Measurements from ENCODE around the gene DCK. TPM values are rescaled to one million over a fixed set of nuclear protein-coding genes. Genes with fewer than 3 reads are reported as not detected.

DCK gene
- total RNA-seq, result 7.5 TPM
- long read RNA-seq, transcript DCK-201 (7 exons, 2,716 nt), result major isoform, 23 of 26 reads
- long read RNA-seq, partial matches to known transcripts, result 0 of 26 reads
- long read RNA-seq, other reads (novel, unspliced or antisense), result 2 of 26 reads

GRCh38 chr4:70993181-70994068 lies at the start of gene DCK:
DCK (plus strand) TSS chr4:70993649; CDS start chr4:70993836, 187 bp downstream.
- no peaks in the 10 kb centered on the region for H3K27me3 ChIP-seq (ENCODE audit: low read depth)
- H3K4me3 ChIP-seq, result peak within 1 kb of the TSS; percentile 84
- H3K36me3 ChIP-seq, result peaks cover under 1% of the 10 kb centered on the region
- peak; percentile 12 for TF ChIP-seq CTCF (IDR thresholded peaks at IDR 0.05; ENCODE audit: borderline replicate concordance)
- intact Hi-C loops (cut with micrococcal nuclease), result no loop called here
- peaks cover 45% of the 10 kb centered on the region for H3K4me1 ChIP-seq
- H3K9me3 ChIP-seq (replicated peaks), result no peaks in the 10 kb centered on the region
- H3K27ac ChIP-seq (replicated peaks), result peak within 1 kb of the TSS; percentile 91
- peak; percentile 92 for DNase-seq

- Histone ChIP-seq H3K36me3 (no peaks in the 10 kb centered on the region), H3K4me1 (peaks cover 12% of the 10 kb centered on the region)
Measured at GRCh38 chr4:70945046-70945445, 48.4 kb upstream of the DCK start.

GRCh38 chr4:70945452-70946055 lies 47.9 kb upstream of the DCK start:
- Histone ChIP-seq H3K4me1 (peaks cover 12% of the 10 kb centered on the region), H3K27ac (replicated peaks) (no peak overlapping the region), H3K4me3 (no peak overlapping the region)

More at GRCh38 chr4:70945046-70945445, 48.4 kb upstream of the DCK start:
- Histone ChIP-seq H3K4me3 (no peak overlapping the region), H3K27me3 (ENCODE audit: low read depth) (no peaks in the 10 kb centered on the region), H3K9me3 (replicated peaks) (no peaks in the 10 kb centered on the region), H3K27ac (replicated peaks) (no peak overlapping the region)
- intact Hi-C loops (cut with micrococcal nuclease), result no loop called here
- DNase-seq, result no peak
- no peak for TF ChIP-seq CTCF (IDR thresholded peaks at IDR 0.05; ENCODE audit: borderline replicate concordance)

GRCh38 chr4:70946939-70947338 lies 46.5 kb upstream of the DCK start:
- Histone ChIP-seq H3K9me3 (replicated peaks) (no peaks in the 10 kb centered on the region), H3K4me3 (no peak overlapping the region), H3K36me3 (no peaks in the 10 kb centered on the region), H3K27ac (replicated peaks) (peak overlapping the region; percentile 13), H3K27me3 (ENCODE audit: low read depth) (no peaks in the 10 kb centered on the region), H3K4me1 (peaks cover 12% of the 10 kb centered on the region)
- intact Hi-C loops (cut with micrococcal nuclease), result no loop called here
- TF ChIP-seq CTCF (IDR thresholded peaks at IDR 0.05; ENCODE audit: borderline replicate concordance), result no peak
- no peak for DNase-seq

More at GRCh38 chr4:70945452-70946055, 47.9 kb upstream of the DCK start:
- H3K27me3 ChIP-seq (ENCODE audit: low read depth), result no peaks in the 10 kb centered on the region
- no peak for DNase-seq
- H3K36me3 ChIP-seq, result no peaks in the 10 kb centered on the region
- no peak for TF ChIP-seq CTCF (IDR thresholded peaks at IDR 0.05; ENCODE audit: borderline replicate concordance)
- no peaks in the 10 kb centered on the region for H3K9me3 ChIP-seq (replicated peaks)
- intact Hi-C loops (cut with micrococcal nuclease), result no loop called here

- intact Hi-C loops (cut with micrococcal nuclease), result no loop called here
- H3K9me3 ChIP-seq (replicated peaks), result no peaks in the 10 kb centered on the region
- H3K4me1 ChIP-seq, result peaks cover 12% of the 10 kb centered on the region
- H3K4me3 ChIP-seq, result no peak overlapping the region
- no peak overlapping the region for H3K27ac ChIP-seq (replicated peaks)
- DNase-seq, result no peak
- TF ChIP-seq CTCF (IDR thresholded peaks at IDR 0.05; ENCODE audit: borderline replicate concordance), result no peak
- no peaks in the 10 kb centered on the region for H3K36me3 ChIP-seq
- H3K27me3 ChIP-seq (ENCODE audit: low read depth), result no peaks in the 10 kb centered on the region
Measured at GRCh38 chr4:70948665-70949260, 44.7 kb upstream of the DCK start.

Data from left ventricle myocardium inferior (tissue), 1 donor.